Measurements from ENCODE around the gene TLR6.

- TF ChIP-seq CTCF (IDR thresholded peaks at IDR 0.05): no peak
- no peak for TF ChIP-seq POLR2A (IDR thresholded peaks at IDR 0.05)
Measured at GRCh38 chr4:38787693-38788092, 68.9 kb downstream of the TLR6 start.

Data from body of pancreas (tissue), 4 donors.